ENCODE measurements around the gene STRIT1.
"Not testable (repeated sequence)": the region's sequence is repeated elsewhere in the genome, so short reads cannot be mapped to it uniquely, and the experiment has no call there.

- TF ChIP-seq, protein P1, sequence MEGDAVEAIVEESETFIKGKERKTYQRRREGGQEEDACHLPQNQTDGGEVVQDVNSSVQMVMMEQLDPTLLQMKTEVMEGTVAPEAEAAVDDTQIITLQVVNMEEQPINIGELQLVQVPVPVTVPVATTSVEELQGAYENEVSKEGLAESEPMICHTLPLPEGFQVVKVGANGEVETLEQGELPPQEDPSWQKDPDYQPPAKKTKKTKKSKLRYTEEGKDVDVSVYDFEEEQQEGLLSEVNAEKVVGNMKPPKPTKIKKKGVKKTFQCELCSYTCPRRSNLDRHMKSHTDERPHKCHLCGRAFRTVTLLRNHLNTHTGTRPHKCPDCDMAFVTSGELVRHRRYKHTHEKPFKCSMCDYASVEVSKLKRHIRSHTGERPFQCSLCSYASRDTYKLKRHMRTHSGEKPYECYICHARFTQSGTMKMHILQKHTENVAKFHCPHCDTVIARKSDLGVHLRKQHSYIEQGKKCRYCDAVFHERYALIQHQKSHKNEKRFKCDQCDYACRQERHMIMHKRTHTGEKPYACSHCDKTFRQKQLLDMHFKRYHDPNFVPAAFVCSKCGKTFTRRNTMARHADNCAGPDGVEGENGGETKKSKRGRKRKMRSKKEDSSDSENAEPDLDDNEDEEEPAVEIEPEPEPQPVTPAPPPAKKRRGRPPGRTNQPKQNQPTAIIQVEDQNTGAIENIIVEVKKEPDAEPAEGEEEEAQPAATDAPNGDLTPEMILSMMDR (conservative IDR thresholded peaks at IDR 0.05; ENCODE audit: low read length), result not testable (repeated sequence)
- not testable (repeated sequence) for TF ChIP-seq EZH2phosphoT487 (IDR thresholded peaks at IDR 0.05; ENCODE audit: borderline replicate concordance)
Measured at GRCh38 chr3:155275159-155275754, 18.2 kb downstream of the STRIT1 start.

Data from Loucy (cell line).